GM12892 (cell line): ENCODE results near the gene IGLL5.

Experiments
- POLR2A ChIP-seq: IDR thresholded peaks from 2 replicates; pipeline ENCODE4 v1.6.1; 2011; ENCODE audit warnings: low read depth, low read length, control low read depth
- TAF1 ChIP-seq: IDR thresholded peaks from 2 replicates; pipeline ENCODE4 v1.6.1; 2011; ENCODE audit warnings: low read depth, mild to moderate bottlenecking, control low read depth, low read length, borderline replicate concordance

GRCh38 chr22:22916952-22917290 lies 29.3 kb downstream of the IGLL5 start:
- TF ChIP-seq POLR2A (no peak), TAF1 (no peak)
